ENCODE measurements around the gene MINDY3.

MINDY3 gene

DNA sequence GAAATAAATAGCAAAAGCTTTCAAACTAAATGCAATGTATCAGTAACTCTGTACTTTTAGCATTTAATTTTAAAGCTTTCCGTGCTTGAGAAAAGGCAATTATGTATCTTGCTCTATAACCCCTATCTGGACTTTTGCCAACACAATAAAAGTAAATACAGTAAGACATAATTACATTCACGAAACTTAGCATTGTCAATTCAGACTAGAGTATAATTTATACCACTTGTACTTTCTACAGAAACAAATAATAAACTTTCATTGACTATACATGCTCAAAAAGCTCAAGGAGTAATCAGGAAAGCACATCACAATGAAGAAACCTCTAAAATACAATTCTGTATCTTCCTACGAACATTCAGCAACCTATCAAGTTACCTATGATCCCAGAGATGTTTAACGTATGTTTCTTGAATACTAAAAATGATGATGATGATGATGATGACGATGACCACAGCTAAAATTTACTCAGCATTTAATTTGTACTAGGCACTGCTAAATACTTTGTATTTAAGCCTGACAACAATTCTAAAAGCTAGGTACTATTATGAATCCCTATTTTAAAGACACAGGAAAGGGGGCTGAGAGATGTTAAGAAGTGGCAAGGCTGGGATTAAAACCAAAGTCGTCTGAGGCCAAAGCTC is 44.9 kb downstream of the MINDY3 start:
- no peak for DNase-seq
- intact Hi-C loops (cut with DNase I), result no loop called here

DNA sequence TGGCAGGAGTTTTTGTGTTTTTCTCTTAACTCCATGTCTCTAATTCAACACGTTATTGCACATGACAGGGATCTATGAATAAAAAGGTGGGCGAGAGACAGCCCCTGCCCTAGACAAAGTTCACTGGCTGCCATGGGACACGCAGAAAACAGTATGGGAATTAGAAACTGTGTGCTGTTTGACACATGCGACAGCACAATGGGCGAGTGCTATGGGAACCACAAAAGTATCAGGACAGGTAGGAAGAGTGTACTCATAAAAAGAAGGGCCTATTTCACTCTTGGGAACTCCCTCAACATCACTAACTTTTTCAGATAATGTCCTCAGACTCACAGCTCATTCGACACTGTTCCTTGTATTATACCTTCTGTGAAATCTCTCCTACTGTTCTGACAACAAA is 45.7 kb downstream of the MINDY3 start:
- no peak for DNase-seq
- intact Hi-C loops (cut with DNase I), result no loop called here

DNA sequence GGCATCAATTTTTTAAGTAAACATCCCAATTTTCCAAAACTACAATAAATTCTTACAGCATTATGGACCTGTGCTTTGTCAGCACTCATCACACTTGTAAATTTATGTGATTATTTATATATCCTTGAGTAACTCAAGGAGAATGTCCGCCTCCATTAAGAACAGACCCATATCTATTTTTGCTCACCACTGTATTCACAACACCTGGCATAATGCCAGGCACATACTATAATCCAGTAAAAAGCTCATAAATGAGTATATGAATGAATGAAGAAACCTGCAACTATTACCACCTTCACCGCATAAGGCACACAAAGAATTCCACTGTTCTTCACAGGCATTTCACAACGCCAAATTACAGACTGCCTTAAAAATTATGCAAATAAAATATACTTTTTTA is 46.9 kb downstream of the MINDY3 start:
- no peak for DNase-seq
- intact Hi-C loops (cut with DNase I), result no loop called here

DNA sequence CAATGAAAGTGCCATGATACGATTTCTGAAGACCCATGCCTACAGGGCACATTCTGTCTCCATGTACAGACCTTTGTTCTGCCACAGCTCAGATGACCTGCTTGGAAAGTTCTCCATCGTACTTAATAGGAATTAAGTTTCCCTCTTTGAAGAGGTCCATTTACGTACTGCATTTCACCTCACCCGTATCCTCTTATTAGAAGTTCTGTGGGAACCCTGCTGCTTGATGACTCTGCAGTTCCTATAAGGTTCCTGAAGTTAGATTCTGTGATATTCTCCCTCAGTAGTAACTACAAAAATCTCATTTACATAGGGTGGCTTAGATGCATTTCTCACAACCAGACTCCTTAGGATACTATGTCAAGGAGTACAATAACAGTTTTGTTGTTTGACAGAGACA is 50.9 kb downstream of the MINDY3 start:
- intact Hi-C loops (cut with DNase I), result no loop called here
- no peak for DNase-seq

DNA sequence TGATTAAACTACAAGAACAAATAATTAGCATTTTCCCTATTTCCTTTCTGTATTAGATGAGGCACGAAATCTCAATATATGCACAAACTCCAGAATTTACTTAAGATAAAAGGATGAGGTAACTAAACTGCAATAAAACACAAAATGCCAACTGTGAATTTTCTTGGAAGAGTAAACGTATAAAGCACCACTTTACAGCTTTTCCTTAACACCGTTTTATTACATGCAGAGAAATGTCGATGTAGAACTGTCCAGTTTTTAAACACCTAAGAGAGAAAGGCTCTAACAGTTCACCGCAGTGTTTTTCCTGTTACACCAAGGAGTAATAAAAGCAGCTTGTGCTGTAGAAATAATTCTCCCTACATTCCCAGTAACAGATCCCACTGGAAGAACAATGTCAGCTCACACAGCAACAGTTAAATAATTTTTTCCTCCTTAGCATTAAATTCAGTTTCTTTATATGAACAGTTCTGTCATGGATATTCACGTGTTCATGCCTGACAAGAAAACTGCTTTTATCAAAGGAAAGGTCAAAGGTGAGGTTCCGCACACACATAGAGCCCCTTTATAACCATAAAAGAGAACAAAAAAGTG is 52.0 kb downstream of the MINDY3 start:
- intact Hi-C loops (cut with DNase I), result no loop called here
- no peak for DNase-seq

DNA sequence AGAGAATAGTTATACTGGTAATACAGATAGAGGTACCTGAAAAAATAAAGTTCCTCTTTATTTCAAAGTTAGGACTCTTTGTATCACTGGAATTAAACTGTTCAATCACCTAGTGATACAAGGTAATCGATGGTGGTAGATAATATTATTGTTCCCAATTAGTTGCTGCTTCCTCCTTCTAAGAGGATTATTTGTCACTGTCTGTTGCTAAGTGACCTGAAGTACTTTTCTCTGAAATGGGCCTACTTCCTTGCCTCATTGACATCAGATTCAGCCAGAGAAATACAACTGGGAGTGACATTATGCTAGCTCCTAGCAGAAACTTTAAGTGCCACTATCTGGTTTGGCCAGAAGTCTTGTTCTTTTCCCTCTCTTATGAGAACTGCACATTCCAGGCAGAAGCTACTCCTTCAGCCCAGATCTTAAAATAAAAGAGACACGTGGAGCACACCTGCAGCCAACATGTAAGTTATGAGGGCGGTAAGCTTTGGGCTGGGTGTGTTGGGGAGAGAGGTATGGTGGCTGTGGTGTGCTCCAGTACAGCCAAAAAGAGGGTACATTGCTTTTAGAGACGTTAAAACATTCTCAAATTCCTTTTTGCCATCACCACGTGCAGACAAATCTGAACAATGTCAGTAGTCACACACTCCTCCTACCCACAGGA is 54.8 kb downstream of the MINDY3 start:
- no peak for DNase-seq
- intact Hi-C loops (cut with DNase I), result no loop called here

DNA sequence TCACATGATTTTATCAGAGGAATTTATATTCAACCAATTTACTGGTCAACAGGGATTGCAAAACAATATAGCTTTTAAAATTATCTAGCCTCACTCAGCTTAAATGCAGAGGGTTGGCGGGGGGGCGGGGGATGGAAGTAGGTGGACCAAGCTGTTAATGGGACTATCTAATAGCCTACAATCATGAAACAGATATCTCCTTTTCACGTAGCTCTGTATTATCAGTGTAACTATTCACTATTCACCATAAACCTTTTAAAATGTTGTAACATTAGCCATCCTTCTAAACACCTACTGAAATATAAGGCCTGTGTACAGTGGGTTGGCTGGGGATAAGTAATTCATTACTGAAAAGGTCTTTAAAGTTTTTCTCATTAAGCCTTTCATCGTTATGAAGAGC is 56.2 kb downstream of the MINDY3 start:
- DNase-seq, result no peak
- intact Hi-C loops (cut with DNase I), result no loop called here

DNA sequence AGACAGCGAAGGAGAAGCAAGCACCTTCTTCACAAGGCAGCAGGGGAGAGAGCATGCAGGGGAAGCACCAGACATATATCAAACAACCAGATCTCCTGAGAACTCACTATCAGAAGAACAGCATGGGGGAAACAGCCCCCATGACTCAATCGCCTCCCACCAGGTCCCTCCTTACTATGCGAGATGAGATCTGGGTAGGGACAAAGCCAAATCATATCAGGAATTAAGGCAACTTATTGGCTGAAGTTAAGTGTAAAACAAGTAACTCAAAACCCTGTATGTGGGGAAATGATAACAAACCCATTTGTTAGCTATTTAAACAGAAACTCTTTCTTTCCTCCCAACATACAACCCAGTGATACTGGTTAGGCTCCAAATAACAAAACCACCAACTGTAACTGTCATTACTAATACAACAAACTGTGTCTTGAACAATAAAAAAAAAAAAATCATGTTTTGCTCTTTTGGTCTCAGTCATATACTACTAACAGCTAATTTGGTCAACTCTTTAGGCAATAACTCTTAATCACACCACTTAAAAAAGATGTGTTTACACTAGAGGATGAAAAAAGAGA is 57.8 kb downstream of the MINDY3 start:
- DNase-seq, result no peak
- intact Hi-C loops (cut with DNase I), result no loop called here

DNA sequence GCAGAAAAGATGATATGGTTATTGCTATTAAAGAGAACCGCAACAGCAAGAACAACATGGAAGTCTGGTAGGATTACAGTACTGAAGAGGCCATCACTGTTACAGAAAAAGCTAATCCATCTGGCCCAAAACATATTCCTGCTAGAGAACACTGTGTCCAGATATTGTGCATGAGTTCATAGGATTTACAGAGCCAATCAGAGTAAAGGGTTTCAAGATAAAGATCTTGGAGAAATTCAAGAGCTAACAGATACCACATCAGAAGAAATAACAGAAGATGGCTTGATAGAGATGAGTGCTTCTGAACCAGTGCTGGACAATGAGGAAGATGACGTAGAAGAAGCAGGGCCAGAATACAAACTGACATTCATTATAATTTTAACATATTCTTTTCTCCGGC is 58.7 kb downstream of the MINDY3 start:
- intact Hi-C loops (cut with DNase I), result no loop called here
- no peak for DNase-seq

DNA sequence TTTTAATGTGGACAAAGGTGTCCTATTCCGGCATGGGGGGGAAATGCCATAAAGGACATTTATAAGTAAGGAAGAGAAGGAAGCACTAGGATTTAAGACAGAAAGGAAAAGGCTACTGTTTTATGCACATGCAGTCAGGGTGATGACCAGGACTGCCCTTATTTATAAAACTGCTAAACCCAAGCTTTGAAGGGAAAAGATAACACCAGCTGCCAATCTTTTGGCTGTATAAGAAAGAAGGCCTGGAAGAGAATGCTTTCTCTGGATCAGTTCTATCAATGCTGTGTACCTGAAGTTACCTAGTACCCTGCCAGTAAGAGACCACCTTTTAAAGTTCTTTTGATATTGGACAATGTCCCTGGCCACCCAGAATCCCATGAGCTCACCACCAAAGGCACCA is 59.2 kb downstream of the MINDY3 start:
- no peak for DNase-seq
- intact Hi-C loops (cut with DNase I), result no loop called here

DNA sequence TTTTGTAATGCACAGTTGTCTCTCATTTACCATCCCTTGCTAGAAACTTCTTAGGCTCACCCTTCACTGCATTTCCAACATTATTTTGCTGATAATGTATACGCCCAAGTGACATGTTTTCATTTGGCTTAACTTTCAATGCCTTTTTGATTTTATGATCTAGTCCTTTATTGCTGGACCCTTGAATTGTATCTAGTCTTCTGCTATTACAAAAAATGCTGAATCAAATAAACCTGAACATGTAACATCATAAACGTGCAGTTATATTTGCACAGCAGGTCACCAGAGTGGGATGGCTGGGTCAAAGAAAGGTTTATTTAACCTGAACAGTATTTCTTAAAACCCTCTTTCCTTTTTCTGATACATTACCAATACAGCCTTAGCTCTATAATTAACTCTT is 63.0 kb downstream of the MINDY3 start:
- no peak for DNase-seq
- intact Hi-C loops (cut with DNase I), result no loop called here

DNA sequence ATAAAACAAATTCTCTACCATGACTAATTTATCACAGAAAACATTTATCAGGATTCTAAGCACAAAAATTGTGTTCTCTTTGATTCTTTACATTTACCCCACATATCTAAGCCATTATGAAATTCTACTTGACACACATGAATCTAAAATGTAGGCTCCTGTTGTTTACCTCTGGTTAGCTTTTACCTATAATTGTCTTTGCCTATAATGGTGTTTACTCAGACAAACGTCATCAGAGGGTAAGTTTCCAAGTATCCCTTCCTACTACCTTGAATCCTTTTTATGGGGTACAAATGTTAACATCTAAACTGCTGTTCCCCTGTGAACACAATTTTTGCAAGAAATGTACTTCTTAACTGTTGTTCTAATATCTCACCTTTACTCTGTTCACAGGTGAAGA is 63.5 kb downstream of the MINDY3 start:
- no peak for DNase-seq
- intact Hi-C loops (cut with DNase I), result no loop called here

DNA sequence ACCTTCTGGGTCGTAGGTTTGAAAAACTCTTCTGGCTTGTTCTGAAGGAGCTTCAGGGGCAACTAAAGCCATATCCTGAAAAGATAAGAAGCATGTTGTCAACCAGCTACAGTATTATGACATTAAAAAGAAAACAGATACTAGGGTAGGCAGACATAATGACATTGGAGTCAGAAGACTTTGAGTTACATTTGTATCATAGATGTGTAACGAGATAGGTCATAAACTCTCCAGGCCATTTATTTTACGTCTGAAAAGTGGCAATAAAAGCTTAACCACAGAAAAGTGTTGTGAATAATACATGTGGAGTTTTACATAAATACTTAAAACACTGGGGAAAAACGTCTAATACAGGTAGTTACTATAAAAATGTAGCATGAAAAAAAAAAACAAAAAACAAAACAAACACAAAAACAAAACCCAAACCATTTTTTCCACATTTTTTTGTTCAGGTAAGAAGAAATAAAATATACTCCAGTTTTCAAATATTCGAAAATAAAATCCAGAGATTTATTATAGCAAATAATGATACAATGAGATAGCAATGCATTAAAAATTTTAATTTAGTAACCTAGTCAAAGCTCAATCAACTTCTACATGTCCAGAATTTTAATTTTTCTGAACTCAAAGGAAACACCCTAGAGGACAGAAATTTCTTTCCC is 64.1 kb downstream of the MINDY3 start:
- intact Hi-C loops (cut with DNase I), result no loop called here
- DNase-seq, result no peak

DNA sequence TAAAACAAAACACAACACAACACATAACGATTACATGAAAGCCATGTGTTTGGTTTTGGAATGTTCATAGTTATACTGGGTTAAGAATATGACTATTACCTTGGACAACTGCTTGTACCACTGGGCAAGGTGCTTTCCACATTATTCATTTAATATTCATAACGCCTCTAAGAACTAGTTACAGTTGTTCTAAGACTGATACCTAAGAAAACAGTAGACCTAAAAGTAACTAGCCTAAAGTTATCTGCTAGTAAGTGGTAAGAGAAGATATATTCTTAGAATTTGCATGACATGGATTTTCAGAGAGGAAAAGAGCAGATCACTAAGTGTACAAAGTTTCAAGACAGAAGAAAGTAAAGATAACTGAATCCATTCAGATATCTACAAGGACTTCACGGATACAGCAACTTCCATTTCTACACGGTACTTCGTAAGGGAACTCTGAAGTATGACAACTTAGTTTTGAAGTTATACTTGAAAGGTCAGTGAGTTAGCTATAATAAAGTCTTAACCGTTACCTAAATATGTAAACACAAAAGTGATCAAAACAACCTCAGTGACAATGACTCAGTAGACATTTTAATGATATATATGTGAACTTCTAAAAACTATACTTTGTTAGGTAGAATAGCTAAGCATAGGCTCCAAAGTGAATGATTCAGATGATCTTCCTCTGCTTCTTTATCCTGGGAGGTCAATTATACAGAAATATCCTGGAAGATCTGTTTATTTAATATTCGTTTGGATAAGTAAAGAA is 65.1 kb downstream of the MINDY3 start:
- DNase-seq, result no peak
- intact Hi-C loops (cut with DNase I), result no loop called here

DNA sequence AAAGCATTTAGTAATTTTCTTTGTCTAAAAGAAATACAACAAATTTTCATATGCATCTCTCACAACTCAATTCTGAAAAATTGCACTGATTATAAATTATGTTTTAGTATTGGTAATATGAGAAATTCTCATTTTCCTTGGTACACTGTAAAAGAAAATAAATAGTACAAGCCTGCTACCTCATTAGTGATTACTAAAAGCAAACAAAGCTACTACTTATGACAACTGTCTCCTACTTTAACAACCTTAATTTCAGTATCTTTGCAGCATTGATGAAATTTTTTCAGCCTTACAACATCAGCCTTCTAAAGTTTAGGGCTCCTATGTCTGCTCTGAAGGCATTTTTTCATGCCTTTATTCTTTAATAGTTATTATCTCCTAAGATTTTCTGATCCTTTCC is 65.7 kb downstream of the MINDY3 start:
- no peak for DNase-seq
- intact Hi-C loops (cut with DNase I), result no loop called here

DNA sequence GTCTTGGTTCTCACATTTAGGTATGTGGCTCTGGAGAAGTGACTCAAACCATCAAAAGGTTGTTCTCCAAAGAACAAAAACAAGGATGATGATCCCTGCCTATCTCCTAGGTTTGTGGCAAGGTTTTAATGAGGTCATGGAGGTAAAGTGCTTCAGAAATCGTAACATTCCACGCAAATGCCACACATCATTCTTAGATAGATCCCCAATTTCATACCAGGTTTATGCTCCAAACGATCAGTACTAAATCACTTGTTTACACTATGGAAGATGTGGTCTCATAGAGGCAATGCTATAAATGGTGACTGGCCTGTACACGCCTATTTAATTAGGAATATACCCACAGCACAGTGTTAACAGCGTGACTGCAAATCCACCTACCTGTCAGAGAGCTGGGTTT is 66.6 kb downstream of the MINDY3 start:
- DNase-seq, result no peak
- intact Hi-C loops (cut with DNase I), result no loop called here

DNA sequence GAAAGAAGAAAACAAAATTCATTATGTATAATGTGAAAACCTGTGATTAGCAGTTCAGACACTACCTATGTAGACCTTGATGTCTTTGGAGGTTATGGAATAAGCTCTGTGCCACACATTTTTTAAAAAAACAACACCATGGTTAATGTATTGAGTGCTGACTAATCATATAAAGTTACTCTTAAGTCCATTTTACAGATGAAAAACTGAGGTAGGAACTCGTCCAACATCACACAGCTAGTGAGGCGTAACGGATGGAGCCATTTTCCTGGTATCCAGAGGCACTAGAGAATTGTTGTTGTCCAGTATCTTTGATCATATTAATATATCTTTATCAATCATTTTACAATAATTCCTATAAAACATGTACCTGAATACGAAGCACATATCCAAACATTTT is 67.5 kb downstream of the MINDY3 start:
- intact Hi-C loops (cut with DNase I), result no loop called here
- no peak for DNase-seq

DNA sequence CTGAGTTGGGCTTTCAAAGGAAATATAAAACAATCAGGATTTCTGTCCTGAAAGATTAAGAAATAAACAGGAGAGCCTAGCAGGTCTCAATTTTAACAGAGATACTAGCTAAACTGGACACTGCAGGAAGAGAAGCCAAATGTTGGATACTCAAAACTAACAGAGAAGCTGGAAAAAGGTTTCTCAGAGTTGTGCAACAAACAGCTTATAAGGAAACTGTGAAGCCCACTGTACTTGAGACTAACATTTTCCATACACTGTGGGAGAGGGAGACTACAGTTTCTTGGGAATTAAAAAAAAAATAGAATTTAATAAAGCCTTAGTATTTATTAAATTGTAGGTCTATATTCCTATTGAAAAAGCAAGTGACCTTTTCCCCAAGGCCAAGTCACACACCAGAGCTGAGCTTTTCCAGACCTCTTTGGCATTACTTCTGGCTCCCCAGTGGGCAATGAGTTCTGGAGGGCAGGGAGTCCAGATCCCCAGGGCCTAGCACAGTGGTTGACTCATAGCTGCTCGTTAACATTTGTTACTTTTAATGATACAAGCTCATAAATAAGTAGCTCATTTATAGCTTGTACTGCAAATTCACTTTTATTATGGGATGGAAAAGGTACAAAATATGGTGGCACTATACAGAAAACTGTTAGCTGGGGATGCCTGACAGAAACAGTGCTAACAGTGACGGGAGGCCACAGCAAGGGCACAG is 68.3 kb downstream of the MINDY3 start:
- DNase-seq, result no peak
- intact Hi-C loops (cut with DNase I), result no loop called here
